Endothelial cell of umbilical vein (primary cell): Measurements from ENCODE around the gene LILRB3. TPM values are rescaled to one million over a fixed set of nuclear protein-coding genes. Genes with fewer than 3 reads are reported as not detected.

Experiments used
- BruUV-seq: library from RNA; stranded (reverse); fragments of 400-500 nt; replicated peaks from 2 replicates; lab custom pipeline; 2021; lab: Mats Ljungman, UMichigan
- CTCF ChIA-PET: fragments of 300-600, 350-600 bp; sonication (Branson Sonifier 250); formaldehyde crosslinking; loops from one replicate; lab custom pipeline; 2021; ENCODE audit warnings: antibody characterized with exemption, inconsistent platforms; lab: Charles Lee
- POLR2A ChIA-PET: fragments of 300-600, 350-600 bp; sonication (Branson Sonifier 250); formaldehyde crosslinking; loops from one replicate; lab custom pipeline; 2021; ENCODE audit warnings: antibody characterized with exemption, inconsistent platforms; lab: Charles Lee
- DNase-seq: peaks from one replicate; pipeline ENCODE4 v3.0.0-alpha.2; 2011; ENCODE audit warnings: low read depth, low spot score
- FAIRE-seq: peaks from 2 replicates; lab custom pipeline; 2011; peaks lifted over from hg19 to GRCh38; lab: Jason Lieb, UNC
- H2AFZ ChIP-seq: 2 replicates; pipeline ENCODE4 v1.6.0; 2012; ENCODE audit warnings: low read depth, low read length, control low read depth, inconsistent platforms
- H3K27ac ChIP-seq: 2 replicates; pipeline ENCODE4 v1.5.1; 2011; ENCODE audit warnings: low read depth, mild to moderate bottlenecking, control low read depth, low read length, moderate library complexity; ENCODE audit not compliant: insufficient read depth
- H3K27me3 ChIP-seq, 2 experiments: 2 replicates each; pipeline versions ENCODE4 v1.6.0 to v1.6.1; 2011; ENCODE audit warnings: low read length in 2 of 2, mixed read lengths in 1 of 2; ENCODE audit not compliant: control insufficient read depth in 2 of 2, insufficient read depth in 2 of 2
- H3K36me3 ChIP-seq, 2 experiments: 2 replicates in 1 of 2; 3 replicates in 1 of 2; pipeline ENCODE4 v1.5.1; 2011; ENCODE audit warnings: low read length in 2 of 2, mild to moderate bottlenecking in 1 of 2, moderate library complexity in 1 of 2; ENCODE audit not compliant: control insufficient read depth in 2 of 2, insufficient read depth in 2 of 2; ENCODE audit errors: extremely low read depth in 1 of 2
- H3K4me1 ChIP-seq: 3 replicates; pipeline ENCODE4 v1.5.1; 2011; ENCODE audit warnings: mild to moderate bottlenecking, low read length; ENCODE audit not compliant: control insufficient read depth, insufficient read depth; ENCODE audit errors: extremely low read depth
- H3K4me2 ChIP-seq: 2 replicates; pipeline ENCODE4 v1.6.1; 2011; ENCODE audit warnings: low read length, control low read depth, mixed read lengths; ENCODE audit not compliant: insufficient read depth
- H3K4me3 ChIP-seq, 3 experiments: fragments of 200-600 bp in 1 of 3; sonication (generic), shearing (Covaris generic) in 1 of 3; replicated peaks in 1 of 3; 2 replicates each; pipeline ENCODE4 v1.5.1; 2011 to 2016; ENCODE audit warnings: control low read depth in 3 of 3, low read length in 3 of 3, mild to moderate bottlenecking in 2 of 3, inconsistent platforms in 1 of 3, low read depth in 1 of 3, moderate library complexity in 1 of 3; ENCODE audit not compliant: insufficient read depth in 1 of 3
- H3K79me2 ChIP-seq: 2 replicates; pipeline ENCODE4 v1.6.0; 2012; ENCODE audit warnings: low read length, inconsistent platforms; ENCODE audit not compliant: control insufficient read depth, insufficient read depth
- H3K9ac ChIP-seq: replicated peaks from 2 replicates; pipeline ENCODE3; 2011; ENCODE audit warnings: low read length, control low read depth; ENCODE audit not compliant: insufficient read depth; ENCODE audit errors: extremely low read depth
- H3K9me1 ChIP-seq: replicated peaks from 3 replicates; pipeline ENCODE4 v1.6.0; 2011; ENCODE audit warnings: mild to moderate bottlenecking, low read length; ENCODE audit not compliant: control insufficient read depth, insufficient read depth; ENCODE audit errors: extremely low read depth
- H3K9me3 ChIP-seq: replicated peaks from 2 replicates; pipeline ENCODE4 v1.5.1; 2012; ENCODE audit warnings: low read length, inconsistent platforms; ENCODE audit not compliant: control insufficient read depth, insufficient read depth
- H4K20me1 ChIP-seq: replicated peaks from 2 replicates; pipeline ENCODE3; 2011; ENCODE audit warnings: mild to moderate bottlenecking, low read length; ENCODE audit not compliant: control insufficient read depth, insufficient read depth; ENCODE audit errors: extremely low read depth
- EZH2 ChIP-seq: IDR thresholded peaks from 2 replicates; pipeline ENCODE4 v1.6.1; 2012; ENCODE audit warnings: borderline replicate concordance, low read depth, mild to moderate bottlenecking, moderate library complexity, low read length, inconsistent platforms; ENCODE audit not compliant: severe bottlenecking
- FOS ChIP-seq: IDR thresholded peaks from 2 replicates; pipeline ENCODE4 v1.6.1; 2011; ENCODE audit warnings: mild to moderate bottlenecking, low read length, moderate library complexity, borderline replicate concordance; ENCODE audit not compliant: insufficient read depth
- GATA2 ChIP-seq: IDR thresholded peaks from 2 replicates; pipeline ENCODE4 v1.7.0; 2011; ENCODE audit warnings: low read depth, mild to moderate bottlenecking, moderate library complexity, mixed read lengths, low read length; ENCODE audit not compliant: insufficient read length, insufficient read depth
- MAX ChIP-seq: IDR thresholded peaks from 2 replicates; pipeline ENCODE4 v1.6.1; 2011; ENCODE audit not compliant: insufficient read depth, insufficient read length
- MYC ChIP-seq: IDR thresholded peaks from one replicate; pipeline ENCODE4 v1.6.1; 2011; ENCODE audit warnings: mild to moderate bottlenecking, low read depth, low read length
- POLR2A ChIP-seq: IDR thresholded peaks from 2 replicates; pipeline ENCODE4 v1.6.1; 2012; ENCODE audit warnings: low read depth, mild to moderate bottlenecking, control low read depth, low read length
- POLR2AphosphoS5 ChIP-seq: IDR thresholded peaks from 2 replicates; pipeline ENCODE4 v1.6.1; 2012; ENCODE audit warnings: low read depth, mild to moderate bottlenecking, control low read depth, low read length, moderate library complexity; ENCODE audit not compliant: insufficient read depth
- dilution Hi-C: fragments of 300-500 bp; cut with MboI; formaldehyde crosslinking; loops from one replicate; pipeline ENCODE4 v1.15.0; 2019; ENCODE audit warnings: low sequenced_read_pairs; ENCODE audit not compliant: extremely low pct_ligation_motif_present
- intact Hi-C: fragments of 100-400 bp; cut with micrococcal nuclease; formaldehyde crosslinking; loops from one replicate; pipeline ENCODE4 v1.10.0; 2022
- polyA plus RNA-seq, 4 experiments: library from polyadenylated mRNA; depleted of rRNA in 3 of 4; stranded (reverse) in 3 of 4; unstranded in 1 of 4; fragments of >200 nt; gene quantifications; 2 replicates each; pipeline versions ENCODE4 v1.2.1 to v1.2.3, GENCODE V29; 2011 to 2012; ENCODE audit warnings: missing spikeins in 1 of 4
- total RNA-seq: library from RNA; stranded (reverse); gene quantifications from 2 replicates; pipeline ENCODE4 v1.2.3, GENCODE V29; 2021
- TF ChIP-seq, protein P1 (sequence below), 2 donors: IDR thresholded peaks; 1 replicate in 1 of 2; 2 replicates in 1 of 2; pipeline ENCODE4 v1.5.1; 2011; ENCODE audit warnings: low read length in 2 of 2, mild to moderate bottlenecking in 2 of 2, moderate library complexity in 2 of 2, control low read depth in 1 of 2, inconsistent platforms in 1 of 2, low read depth in 1 of 2; ENCODE audit not compliant: insufficient read depth in 1 of 2; ENCODE audit errors: extremely low read depth in 1 of 2

The LILRB3 gene
- total and polyA plus RNA-seq, 2 donors (not counting 3 experiments of a cell fraction or from before 2014, with no cell fraction given): not detected

- H4K20me1 ChIP-seq: no peaks in the 10 kb centered on the region
- dilution Hi-C loops: no loop called here
- FAIRE-seq (no peak), DNase-seq (no peak)
- ChIA-PET POLR2A (no interaction called here), CTCF (interaction anchor here (0.8 to 1.9 kb wide), 2 partner anchors 14 to 55 kb away, joined by 3 to 5 read pairs; no protein-coding TSS in a partner anchor)
- no peak overlapping the region for H2AFZ ChIP-seq
- intact Hi-C loops: no loop called here
- peaks cover 26% of the 10 kb centered on the region for H3K79me2 ChIP-seq
- H3K4me3 ChIP-seq: no peak overlapping the region
- peaks cover 9 to 20% of the 10 kb centered on the region in 2 experiments for H3K36me3 ChIP-seq
- H3K9me3 ChIP-seq: no peaks in the 10 kb centered on the region
- H3K4me2 ChIP-seq: no peak overlapping the region
- no peak for TF ChIP-seq GATA2
- TF ChIP-seq EZH2: no peak
- TF ChIP-seq MAX: no peak
- no peak for TF ChIP-seq POLR2AphosphoS5
- TF ChIP-seq, protein P1, sequence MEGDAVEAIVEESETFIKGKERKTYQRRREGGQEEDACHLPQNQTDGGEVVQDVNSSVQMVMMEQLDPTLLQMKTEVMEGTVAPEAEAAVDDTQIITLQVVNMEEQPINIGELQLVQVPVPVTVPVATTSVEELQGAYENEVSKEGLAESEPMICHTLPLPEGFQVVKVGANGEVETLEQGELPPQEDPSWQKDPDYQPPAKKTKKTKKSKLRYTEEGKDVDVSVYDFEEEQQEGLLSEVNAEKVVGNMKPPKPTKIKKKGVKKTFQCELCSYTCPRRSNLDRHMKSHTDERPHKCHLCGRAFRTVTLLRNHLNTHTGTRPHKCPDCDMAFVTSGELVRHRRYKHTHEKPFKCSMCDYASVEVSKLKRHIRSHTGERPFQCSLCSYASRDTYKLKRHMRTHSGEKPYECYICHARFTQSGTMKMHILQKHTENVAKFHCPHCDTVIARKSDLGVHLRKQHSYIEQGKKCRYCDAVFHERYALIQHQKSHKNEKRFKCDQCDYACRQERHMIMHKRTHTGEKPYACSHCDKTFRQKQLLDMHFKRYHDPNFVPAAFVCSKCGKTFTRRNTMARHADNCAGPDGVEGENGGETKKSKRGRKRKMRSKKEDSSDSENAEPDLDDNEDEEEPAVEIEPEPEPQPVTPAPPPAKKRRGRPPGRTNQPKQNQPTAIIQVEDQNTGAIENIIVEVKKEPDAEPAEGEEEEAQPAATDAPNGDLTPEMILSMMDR (IDR thresholded peaks at IDR 0.05; ENCODE audit: extremely low read depth in 1 of 2, insufficient read depth in 1 of 2, low read depth in 1 of 2, low read length in 2 of 2): no peak
- no peak for TF ChIP-seq POLR2A
- no peak for TF ChIP-seq FOS
- TF ChIP-seq MYC: no peak
- H3K9me1 ChIP-seq: no peaks in the 10 kb centered on the region
- H3K27me3 ChIP-seq: no peaks in the 10 kb centered on the region
- peaks cover 18% of the 10 kb centered on the region for H3K4me1 ChIP-seq
- no peak overlapping the region for H3K9ac ChIP-seq
- BruUV-seq: no TSS peak
- H3K27ac ChIP-seq: no peak overlapping the region
These were observed 11.6 kb downstream of the LILRB3 start for GRCh38 chr19:54211235-54211634.
